ENCODE results near the gene TBX22.
"Not testable (repeated sequence)": the region's sequence is repeated elsewhere in the genome, so short reads cannot be mapped to it uniquely, and the experiment has no call there.

The TBX22 gene
- 0 reads per million in 3 experiments for total RNA-seq

GRCh38 chrX:80014141-80014940, at the start of gene TBX22:
TBX22 (plus strand) TSS chrX:80014753; CDS start chrX:80022270, 7,517 bp downstream.
- DNase-seq = no peak

GRCh38 chrX:79975605-79976004, 38.9 kb upstream of the TBX22 start:
- no peak for DNase-seq

- no peak for DNase-seq
Measured at GRCh38 chrX:80004458-80004857, 10.1 kb upstream of the TBX22 start.

- DNase-seq = no peak
Measured at GRCh38 chrX:80011522-80011921, 3.0 kb upstream of the TBX22 start.

GRCh38 chrX:80016182-80016581, 1.6 kb downstream of the TBX22 start:
- DNase-seq = no peak

GRCh38 chrX:80021621-80022020, 7.1 kb downstream of the TBX22 start:
- no peak for DNase-seq

GRCh38 chrX:80022363-80023031, 7.9 kb downstream of the TBX22 start:
- DNase-seq = no peak

GRCh38 chrX:80026116-80026515, 11.6 kb downstream of the TBX22 start:
- DNase-seq = no peak

- DNase-seq = not testable (repeated sequence)
Measured at GRCh38 chrX:80066156-80066555, 51.6 kb downstream of the TBX22 start.

- not testable (repeated sequence) for DNase-seq
Measured at GRCh38 chrX:80075625-80076024, 61.1 kb downstream of the TBX22 start.
